Suprapubic skin (tissue), 3 donors: ENCODE results near the gene NT5E.

Experiments used
- POLR2AphosphoS5 ChIP-seq, 3 donors: sonication (generic); formaldehyde crosslinking; IDR thresholded peaks; one replicate each; pipeline ENCODE4 v1.6.1; 2017; ENCODE audit warnings: antibody characterized with exemption in 3 of 3
- TF ChIP-seq, protein P1 (sequence below), 2 donors: fragments of 200-600 bp in 1 of 2; fragments of 450-650 bp in 1 of 2; sonication (generic) in 1 of 2; IDR thresholded peaks; one replicate each; pipeline ENCODE4 v1.5.1; 2016 to 2019; ENCODE audit warnings: antibody characterized with exemption in 2 of 2, mild to moderate bottlenecking in 1 of 2, moderate library complexity in 1 of 2

DNA sequence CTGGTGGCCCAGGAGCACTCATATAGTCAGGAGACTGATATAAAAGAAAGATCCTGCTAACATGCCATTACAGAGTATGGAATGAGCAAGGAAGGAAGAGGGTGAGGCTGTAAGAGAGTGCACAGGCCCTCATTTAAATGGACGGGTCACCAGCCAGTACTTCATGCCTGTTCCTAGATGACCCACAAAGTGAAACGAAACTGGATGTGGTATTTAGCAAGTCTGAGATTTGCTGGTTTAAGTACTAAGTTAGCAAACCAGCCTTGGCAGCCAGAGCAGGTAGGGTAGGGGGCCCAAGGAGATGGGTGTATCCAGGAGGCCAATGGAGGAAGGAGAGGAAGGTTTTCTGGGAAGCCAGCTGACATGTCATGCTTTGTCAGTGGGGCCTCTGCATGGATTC lies 15.9 kb downstream of the NT5E start:
- TF ChIP-seq, protein P1, sequence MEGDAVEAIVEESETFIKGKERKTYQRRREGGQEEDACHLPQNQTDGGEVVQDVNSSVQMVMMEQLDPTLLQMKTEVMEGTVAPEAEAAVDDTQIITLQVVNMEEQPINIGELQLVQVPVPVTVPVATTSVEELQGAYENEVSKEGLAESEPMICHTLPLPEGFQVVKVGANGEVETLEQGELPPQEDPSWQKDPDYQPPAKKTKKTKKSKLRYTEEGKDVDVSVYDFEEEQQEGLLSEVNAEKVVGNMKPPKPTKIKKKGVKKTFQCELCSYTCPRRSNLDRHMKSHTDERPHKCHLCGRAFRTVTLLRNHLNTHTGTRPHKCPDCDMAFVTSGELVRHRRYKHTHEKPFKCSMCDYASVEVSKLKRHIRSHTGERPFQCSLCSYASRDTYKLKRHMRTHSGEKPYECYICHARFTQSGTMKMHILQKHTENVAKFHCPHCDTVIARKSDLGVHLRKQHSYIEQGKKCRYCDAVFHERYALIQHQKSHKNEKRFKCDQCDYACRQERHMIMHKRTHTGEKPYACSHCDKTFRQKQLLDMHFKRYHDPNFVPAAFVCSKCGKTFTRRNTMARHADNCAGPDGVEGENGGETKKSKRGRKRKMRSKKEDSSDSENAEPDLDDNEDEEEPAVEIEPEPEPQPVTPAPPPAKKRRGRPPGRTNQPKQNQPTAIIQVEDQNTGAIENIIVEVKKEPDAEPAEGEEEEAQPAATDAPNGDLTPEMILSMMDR (IDR thresholded peaks at IDR 0.05), result no peak
- TF ChIP-seq POLR2AphosphoS5 (IDR thresholded peaks at IDR 0.05), result no peak
